Activated CD8-positive, alpha-beta T cell treated with anti-CD3 and anti-CD28 coated beads for 36 hours (primary cell): ENCODE data around the gene CDK5RAP1. TPM values are rescaled to one million over a fixed set of nuclear protein-coding genes. Genes with fewer than 3 reads are reported as not detected.

Experiments used
- ATAC-seq: fragments of 200-7000 bp; cut with Tn5 transposase; one replicate; pipeline ENCODE4 v1.10.0; 2021; ENCODE audit warnings: mild to moderate bottlenecking, moderate library complexity
- CTCF ChIA-PET: fragments of 350-600 bp; sonication (Branson Sonifier 250); formaldehyde crosslinking; loops from one replicate; lab custom pipeline; 2021; ENCODE audit warnings: antibody characterized with exemption; lab: Charles Lee
- POLR2A ChIA-PET: fragments of 350-600 bp; sonication (Branson Sonifier 250); formaldehyde crosslinking; loops from one replicate; lab custom pipeline; 2021; ENCODE audit warnings: antibody characterized with exemption; lab: Charles Lee
- DNase-seq: peaks from one replicate; pipeline ENCODE4 v3.0.0-alpha.2; 2020
- H3K27ac Mint-ChIP-seq: one replicate; pipeline ENCODE4 v1.8.0; 2021; ENCODE audit warnings: mild to moderate bottlenecking, mixed read lengths
- H3K27me3 Mint-ChIP-seq: one replicate; pipeline ENCODE4 v1.8.0; 2021; ENCODE audit warnings: mixed read lengths
- H3K36me3 Mint-ChIP-seq: one replicate; pipeline ENCODE4 v1.8.0; 2021; ENCODE audit warnings: low read depth, mixed read lengths
- H3K4me1 Mint-ChIP-seq: one replicate; pipeline ENCODE4 v1.8.0; 2021; ENCODE audit warnings: low read depth, mixed read lengths
- H3K4me3 Mint-ChIP-seq: one replicate; pipeline ENCODE4 v1.8.0; 2021; ENCODE audit warnings: mild to moderate bottlenecking, moderate library complexity, mixed read lengths
- H3K9me3 Mint-ChIP-seq: one replicate; pipeline ENCODE4 v1.8.0; 2021; ENCODE audit warnings: mixed read lengths
- intact Hi-C: fragments of 100-400 bp; cut with micrococcal nuclease; formaldehyde crosslinking; loops from one replicate; pipeline ENCODE4 v1.10.0; 2022
- total RNA-seq, 2 experiments: library from RNA; stranded (reverse); gene quantifications; one replicate each; pipeline ENCODE4 v1.2.3, GENCODE V29; 2021
- TF ChIP-seq, protein P1 (sequence below): fragments of 200-600 bp; IDR thresholded peaks from one replicate; pipeline ENCODE4 v1.8.0; 2022; ENCODE audit warnings: antibody characterized with exemption, mild to moderate bottlenecking

Gene CDK5RAP1
- total RNA-seq, 2 experiments from 2014 or later, result 35.4 to 38.2 TPM

- no peak overlapping the region for H3K4me3 Mint-ChIP-seq
- no peaks in the 10 kb centered on the region for H3K27me3 Mint-ChIP-seq
- H3K9me3 Mint-ChIP-seq, result no peaks in the 10 kb centered on the region
- H3K4me1 Mint-ChIP-seq, result peaks cover 28% of the 10 kb centered on the region
- peaks cover 10% of the 10 kb centered on the region for H3K36me3 Mint-ChIP-seq
- ATAC-seq, result no peak
- ChIA-PET POLR2A (no interaction called here), CTCF (no interaction called here)
- intact Hi-C loops, result no loop called here
- TF ChIP-seq, protein P1, sequence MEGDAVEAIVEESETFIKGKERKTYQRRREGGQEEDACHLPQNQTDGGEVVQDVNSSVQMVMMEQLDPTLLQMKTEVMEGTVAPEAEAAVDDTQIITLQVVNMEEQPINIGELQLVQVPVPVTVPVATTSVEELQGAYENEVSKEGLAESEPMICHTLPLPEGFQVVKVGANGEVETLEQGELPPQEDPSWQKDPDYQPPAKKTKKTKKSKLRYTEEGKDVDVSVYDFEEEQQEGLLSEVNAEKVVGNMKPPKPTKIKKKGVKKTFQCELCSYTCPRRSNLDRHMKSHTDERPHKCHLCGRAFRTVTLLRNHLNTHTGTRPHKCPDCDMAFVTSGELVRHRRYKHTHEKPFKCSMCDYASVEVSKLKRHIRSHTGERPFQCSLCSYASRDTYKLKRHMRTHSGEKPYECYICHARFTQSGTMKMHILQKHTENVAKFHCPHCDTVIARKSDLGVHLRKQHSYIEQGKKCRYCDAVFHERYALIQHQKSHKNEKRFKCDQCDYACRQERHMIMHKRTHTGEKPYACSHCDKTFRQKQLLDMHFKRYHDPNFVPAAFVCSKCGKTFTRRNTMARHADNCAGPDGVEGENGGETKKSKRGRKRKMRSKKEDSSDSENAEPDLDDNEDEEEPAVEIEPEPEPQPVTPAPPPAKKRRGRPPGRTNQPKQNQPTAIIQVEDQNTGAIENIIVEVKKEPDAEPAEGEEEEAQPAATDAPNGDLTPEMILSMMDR, result no peak
- H3K27ac Mint-ChIP-seq, result no peak overlapping the region
- no peak for DNase-seq
These were observed 3.0 kb upstream of the CDK5RAP1 start for GRCh38 chr20:33404281-33404680.

GRCh38 chr20:33401921-33402369 is 626 bp upstream of the CDK5RAP1 start:
- CTCF ChIA-PET, result interaction anchor here (0.9 to 1.8 kb wide), 6 partner anchors 14 to 267 kb away, joined by 3 to 11 read pairs (median 4); partner anchors contain the start of gene SNTA1
- Mint-ChIP-seq H3K27ac (peak overlapping the region; percentile 95), H3K4me1 (peaks cover 40% of the 10 kb centered on the region), H3K36me3 (peaks cover 2% of the 10 kb centered on the region), H3K4me3 (peak overlapping the region; percentile 84), H3K27me3 (no peaks in the 10 kb centered on the region), H3K9me3 (no peaks in the 10 kb centered on the region)
- ATAC-seq (peak; percentile 44), DNase-seq (peak; percentile 9)
- POLR2A ChIA-PET, result interaction anchor here (0.5 to 1.0 kb wide), 5 partner anchors 25 to 247 kb away, joined by 3 to 5 read pairs (median 3); no protein-coding TSS in a partner anchor
- intact Hi-C loops, result no loop called here
- TF ChIP-seq, protein P1, result no peak

GRCh38 chr20:33400812-33401183 is 521 bp downstream of the CDK5RAP1 start:
- POLR2A ChIA-PET, result interaction anchor here (0.9 kb wide), 2 partner anchors 23 to 35 kb away, joined by 3 read pairs; no protein-coding TSS in a partner anchor
- DNase-seq (no peak), ATAC-seq (peak; percentile 46)
- peaks cover 47% of the 10 kb centered on the region for H3K4me1 Mint-ChIP-seq
- intact Hi-C loops, result no loop called here
- TF ChIP-seq, protein P1, result no peak
- peak overlapping the region; percentile 84 for H3K4me3 Mint-ChIP-seq
- peaks cover 3% of the 10 kb centered on the region for H3K36me3 Mint-ChIP-seq
- peak overlapping the region; percentile 95 for H3K27ac Mint-ChIP-seq
- no peaks in the 10 kb centered on the region for H3K27me3 Mint-ChIP-seq
- no peaks in the 10 kb centered on the region for H3K9me3 Mint-ChIP-seq
- CTCF ChIA-PET, result interaction anchor here (1.0 to 1.8 kb wide), 4 partner anchors 15 to 268 kb away, joined by 3 to 11 read pairs (median 6); partner anchors contain the start of gene SNTA1

- ChIA-PET POLR2A (interaction anchor here (0.9 kb wide), 1 partner anchor 22 kb away, joined by 3 read pairs; no protein-coding TSS in a partner anchor), CTCF (no interaction called here)
- intact Hi-C loops, result no loop called here
- H3K36me3 Mint-ChIP-seq, result peaks cover 5% of the 10 kb centered on the region
- H3K4me1 Mint-ChIP-seq, result peaks cover 47% of the 10 kb centered on the region
- no peak overlapping the region for H3K27ac Mint-ChIP-seq
- ATAC-seq (no peak), DNase-seq (no peak)
- no peaks in the 10 kb centered on the region for H3K9me3 Mint-ChIP-seq
- TF ChIP-seq, protein P1, result no peak
- peak overlapping the region; percentile 84 for H3K4me3 Mint-ChIP-seq
- no peaks in the 10 kb centered on the region for H3K27me3 Mint-ChIP-seq
These were observed 1.4 kb downstream of the CDK5RAP1 start for GRCh38 chr20:33399924-33400323.

- Mint-ChIP-seq H3K4me3 (no peak overlapping the region), H3K27me3 (no peaks in the 10 kb centered on the region), H3K36me3 (peaks cover 31% of the 10 kb centered on the region), H3K27ac (no peak overlapping the region), H3K4me1 (peaks cover 27% of the 10 kb centered on the region), H3K9me3 (no peaks in the 10 kb centered on the region)
- intact Hi-C loops, result no loop called here
- ATAC-seq (no peak), DNase-seq (no peak)
- POLR2A ChIA-PET, result no interaction called here
- TF ChIP-seq, protein P1, result no peak
- CTCF ChIA-PET, result no interaction called here
These were observed 6.6 kb downstream of the CDK5RAP1 start for GRCh38 chr20:33394718-33395117.
